MM.1S (cell line): ENCODE measurements around the gene RNF126.

Source experiments
- DNase-seq: peaks from one replicate; pipeline ENCODE4 v3.0.0-alpha.2; 2015
- H2AFZ ChIP-seq: fragments of 300-600 bp; sonication (generic); 2 replicates; pipeline ENCODE4 v1.6.0; 2016; ENCODE audit warnings: antibody characterized with exemption, low read length
- H3F3A ChIP-seq: fragments of 300-600 bp; sonication (generic); 2 replicates; pipeline ENCODE4 v1.6.1; 2016; ENCODE audit warnings: mild to moderate bottlenecking, antibody characterized with exemption, low read length, moderate library complexity, mixed read lengths; ENCODE audit not compliant: insufficient read depth
- H3K27ac ChIP-seq: fragments of 300-600 bp; sonication (generic); 2 replicates; pipeline ENCODE4 v1.5.1; 2016; ENCODE audit warnings: mild to moderate bottlenecking, low read length
- H3K27me3 ChIP-seq: fragments of 300-600 bp; sonication (generic); replicated peaks from 2 replicates; pipeline ENCODE4 v1.6.0; 2016; ENCODE audit warnings: low read length; ENCODE audit not compliant: insufficient read depth
- H3K36me3 ChIP-seq: fragments of 300-600 bp; sonication (generic); replicated peaks from 2 replicates; pipeline ENCODE4 v1.6.1; 2016; ENCODE audit warnings: mild to moderate bottlenecking, low read length, mixed read lengths; ENCODE audit not compliant: insufficient read depth
- H3K4me1 ChIP-seq: fragments of 300-600 bp; sonication (generic); 2 replicates; pipeline ENCODE4 v1.6.1; 2016; ENCODE audit warnings: low read length, mixed read lengths
- H3K4me2 ChIP-seq: fragments of 300-600 bp; sonication (generic); 2 replicates; pipeline ENCODE4 v1.6.0; 2016; ENCODE audit warnings: low read depth, low read length
- H3K4me3 ChIP-seq: fragments of 300-600 bp; sonication (generic); 2 replicates; pipeline ENCODE4 v1.5.1; 2016; ENCODE audit warnings: low read length, mixed read lengths
- H3K79me2 ChIP-seq: fragments of 300-600 bp; sonication (generic); 2 replicates; pipeline ENCODE4 v1.6.1; 2016; ENCODE audit warnings: mixed run types, low read length, mixed read lengths
- H3K9ac ChIP-seq: fragments of 300-600 bp; sonication (generic); 2 replicates; pipeline ENCODE4 v1.6.1; 2016; ENCODE audit warnings: low read length, mixed read lengths
- H3K9me2 ChIP-seq: fragments of 300-600 bp; sonication (generic); replicated peaks from 2 replicates; pipeline ENCODE4 v1.6.1; 2016; ENCODE audit warnings: mild to moderate bottlenecking, low read length, mixed read lengths; ENCODE audit not compliant: insufficient read depth
- H3K9me3 ChIP-seq: fragments of 300-600 bp; sonication (generic); replicated peaks from 2 replicates; pipeline ENCODE4 v1.6.1; 2016; ENCODE audit warnings: mild to moderate bottlenecking, low read length, mixed read lengths; ENCODE audit not compliant: insufficient read depth
- H4K20me1 ChIP-seq: fragments of 300-600 bp; sonication (generic); 2 replicates; pipeline ENCODE4 v1.6.1; 2016; ENCODE audit warnings: mild to moderate bottlenecking, low read length, moderate library complexity, mixed read lengths; ENCODE audit not compliant: insufficient read depth
- EZH2 ChIP-seq: fragments of 300-600 bp; sonication (generic); optimal IDR thresholded peaks from 2 replicates; pipeline ENCODE3; 2017; ENCODE audit warnings: low read depth, mild to moderate bottlenecking, antibody characterized with exemption, low read length, mixed read lengths
- EZH2phosphoT487 ChIP-seq: fragments of 300-600 bp; sonication (generic); IDR thresholded peaks from 2 replicates; pipeline ENCODE4 v1.6.1; 2018; ENCODE audit warnings: antibody characterized with exemption, low read length
- TF ChIP-seq, protein P1 (sequence below): fragments of 300-600 bp; sonication (generic); IDR thresholded peaks from 2 replicates; pipeline ENCODE4 v1.5.1; 2016; ENCODE audit warnings: antibody characterized with exemption, low read length, mixed read lengths

The RNF126 gene

DNA sequence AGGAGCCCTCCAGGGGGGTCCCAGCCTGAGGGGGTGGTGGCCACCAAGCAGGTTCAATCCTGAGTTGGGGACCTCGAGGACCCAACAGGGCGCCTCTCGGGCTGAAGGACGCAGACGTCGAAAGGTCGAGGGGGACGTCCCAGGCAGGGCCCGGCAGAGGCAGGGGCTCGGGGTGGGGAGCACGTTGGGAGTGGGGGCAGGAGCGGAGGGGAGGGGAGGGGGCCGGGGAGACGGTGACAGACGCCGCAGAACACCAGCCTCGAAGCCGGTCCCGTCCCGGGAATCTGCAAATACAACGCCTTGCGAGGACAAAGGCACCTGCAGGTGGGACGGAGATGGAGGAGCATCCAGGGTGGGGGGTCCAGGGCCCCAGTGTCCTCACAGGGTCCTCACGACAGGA lies 19.3 kb downstream of the RNF126 start:
- no peak overlapping the region for H3K9ac ChIP-seq
- H3K4me2 ChIP-seq = no peak overlapping the region
- no peaks in the 10 kb centered on the region for H3K9me3 ChIP-seq
- no peak overlapping the region for H2AFZ ChIP-seq
- H3K36me3 ChIP-seq = peaks cover 6% of the 10 kb centered on the region
- no peaks in the 10 kb centered on the region for H3K27me3 ChIP-seq
- H3K4me1 ChIP-seq = peaks cover 5% of the 10 kb centered on the region; the same call in 1 of the 2 replicates
- H3K4me3 ChIP-seq = no peak overlapping the region
- H3K27ac ChIP-seq = no peak overlapping the region
- peaks cover 7% of the 10 kb centered on the region; the same call in 1 of the 2 replicates for H3K79me2 ChIP-seq
- no peaks in the 10 kb centered on the region for H3K9me2 ChIP-seq
- no peak for DNase-seq
- no peaks in the 10 kb centered on the region for H3F3A ChIP-seq
- TF ChIP-seq EZH2phosphoT487 (no peak), EZH2 (no peak)
- TF ChIP-seq, protein P1, sequence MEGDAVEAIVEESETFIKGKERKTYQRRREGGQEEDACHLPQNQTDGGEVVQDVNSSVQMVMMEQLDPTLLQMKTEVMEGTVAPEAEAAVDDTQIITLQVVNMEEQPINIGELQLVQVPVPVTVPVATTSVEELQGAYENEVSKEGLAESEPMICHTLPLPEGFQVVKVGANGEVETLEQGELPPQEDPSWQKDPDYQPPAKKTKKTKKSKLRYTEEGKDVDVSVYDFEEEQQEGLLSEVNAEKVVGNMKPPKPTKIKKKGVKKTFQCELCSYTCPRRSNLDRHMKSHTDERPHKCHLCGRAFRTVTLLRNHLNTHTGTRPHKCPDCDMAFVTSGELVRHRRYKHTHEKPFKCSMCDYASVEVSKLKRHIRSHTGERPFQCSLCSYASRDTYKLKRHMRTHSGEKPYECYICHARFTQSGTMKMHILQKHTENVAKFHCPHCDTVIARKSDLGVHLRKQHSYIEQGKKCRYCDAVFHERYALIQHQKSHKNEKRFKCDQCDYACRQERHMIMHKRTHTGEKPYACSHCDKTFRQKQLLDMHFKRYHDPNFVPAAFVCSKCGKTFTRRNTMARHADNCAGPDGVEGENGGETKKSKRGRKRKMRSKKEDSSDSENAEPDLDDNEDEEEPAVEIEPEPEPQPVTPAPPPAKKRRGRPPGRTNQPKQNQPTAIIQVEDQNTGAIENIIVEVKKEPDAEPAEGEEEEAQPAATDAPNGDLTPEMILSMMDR = no peak
- no peaks in the 10 kb centered on the region for H4K20me1 ChIP-seq

DNA sequence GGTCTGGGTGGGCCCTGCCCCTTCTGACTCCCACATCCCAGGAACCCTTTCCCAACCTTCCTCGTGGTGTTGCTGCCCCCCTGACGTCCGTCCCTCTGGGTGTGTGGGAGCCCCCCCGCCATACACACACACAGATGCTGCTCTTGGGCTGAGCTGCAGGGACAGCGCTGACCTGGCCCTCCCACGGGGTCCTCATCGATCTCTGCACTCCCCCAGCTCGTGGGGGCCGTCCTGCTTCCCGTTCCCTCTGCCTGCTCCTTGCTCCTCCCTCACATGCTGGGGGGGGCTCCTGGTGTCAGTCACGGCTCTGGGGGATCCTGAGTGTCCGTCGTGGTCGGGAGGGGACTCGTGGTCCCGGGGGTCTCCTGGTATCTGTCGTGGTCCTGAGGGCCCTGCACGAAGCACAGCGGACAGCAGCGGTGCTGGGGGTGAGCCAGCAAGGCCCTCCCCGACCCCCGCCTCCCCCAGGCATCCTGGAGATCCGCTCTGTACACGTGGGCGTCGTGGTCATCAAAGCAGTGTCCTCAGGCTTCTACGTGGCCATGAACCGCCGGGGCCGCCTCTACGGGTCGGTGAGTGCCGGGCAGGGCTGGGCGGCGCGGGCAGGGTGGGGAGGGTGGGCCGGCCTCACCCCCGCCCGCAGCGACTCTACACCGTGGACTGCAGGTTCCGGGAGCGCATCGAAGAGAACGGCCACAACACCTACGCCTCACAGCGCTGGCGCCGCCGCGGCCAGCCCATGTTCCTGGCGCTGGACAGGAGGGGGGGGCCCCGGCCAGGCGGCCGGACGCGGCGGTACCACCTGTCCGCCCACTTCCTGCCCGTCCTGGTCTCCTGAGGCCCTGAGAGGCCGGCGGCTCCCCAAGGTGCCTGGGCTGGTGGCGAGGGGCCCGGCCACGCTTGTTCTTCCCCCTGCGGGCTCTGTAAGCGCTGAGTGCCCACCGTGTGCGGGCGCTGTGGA lies 20.0 kb downstream of the RNF126 start:
- H3K4me1 ChIP-seq = peaks cover 5% of the 10 kb centered on the region; the same call in 1 of the 2 replicates
- H2AFZ ChIP-seq = no peak overlapping the region
- no peaks in the 10 kb centered on the region for H3K9me2 ChIP-seq
- H3K36me3 ChIP-seq = peaks cover 6% of the 10 kb centered on the region
- H3K4me3 ChIP-seq = no peak overlapping the region
- TF ChIP-seq EZH2 = no peak
- no peak for TF ChIP-seq EZH2phosphoT487
- TF ChIP-seq, protein P1 = no peak
- no peak overlapping the region for H3K9ac ChIP-seq
- no peak overlapping the region for H3K4me2 ChIP-seq
- no peak for DNase-seq
- no peaks in the 10 kb centered on the region for H3K27me3 ChIP-seq
- peaks cover 5% of the 10 kb centered on the region; the same call in 1 of the 2 replicates for H3K79me2 ChIP-seq
- H4K20me1 ChIP-seq = no peaks in the 10 kb centered on the region
- H3K27ac ChIP-seq = no peak overlapping the region
- no peaks in the 10 kb centered on the region for H3K9me3 ChIP-seq
- H3F3A ChIP-seq = no peaks in the 10 kb centered on the region

DNA sequence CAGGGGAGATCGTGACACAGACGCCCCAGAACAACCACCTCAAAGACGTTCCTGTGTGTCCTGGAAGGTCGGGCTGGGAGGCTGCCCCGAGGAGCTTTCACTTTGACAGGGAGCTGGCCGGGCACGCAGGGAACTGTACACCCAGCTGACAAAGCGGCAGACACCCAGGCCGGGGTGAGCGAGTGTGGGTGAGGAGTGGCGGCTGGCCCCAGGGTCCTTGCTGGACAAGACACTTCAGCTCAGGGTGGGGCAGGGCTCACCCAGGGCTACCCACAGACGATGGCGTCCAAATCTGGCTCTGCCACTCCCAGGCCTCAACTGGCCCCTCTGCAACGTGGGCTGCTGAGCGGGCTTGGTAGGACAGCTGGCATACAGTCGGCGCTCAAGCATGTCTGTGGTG lies 21.3 kb downstream of the RNF126 start:
- H3K9me3 ChIP-seq = no peaks in the 10 kb centered on the region
- H3K4me2 ChIP-seq = no peak overlapping the region
- no peak for DNase-seq

More for the DNA sequence above, 21.3 kb downstream of the RNF126 start:
- Histone ChIP-seq H3F3A (no peaks in the 10 kb centered on the region), H3K36me3 (no peaks in the 10 kb centered on the region), H3K79me2 (0 out of 2 replicates have a peak, but pooled peaks cover 1% of the 10 kb centered on the region), H2AFZ (no peak overlapping the region), H3K9ac (no peak overlapping the region), H3K27me3 (peaks cover 6% of the 10 kb centered on the region; the same call in 1 of the 2 replicates), H3K4me1 (peaks cover 5% of the 10 kb centered on the region; the same call in 1 of the 2 replicates), H3K27ac (no peak overlapping the region), H4K20me1 (no peaks in the 10 kb centered on the region), H3K4me3 (no peak overlapping the region), H3K9me2 (no peaks in the 10 kb centered on the region)
- TF ChIP-seq, protein P1 = no peak
- TF ChIP-seq EZH2 (no peak), EZH2phosphoT487 (no peak)
